SK-N-SH treated with all-trans-retinoic acid at 6 μM for 48 hours (cell line): Measurements from ENCODE around the gene RFFL.
A peak's percentile ranks its signal among the peaks of the same experiment; 100 is the strongest.

Source experiments
- ATAC-seq: fragments of 200-7000 bp; cut with Tn5 transposase; 3 replicates; pipeline ENCODE4 v1.9.1; 2020; ENCODE audit warnings: mild to moderate bottlenecking, moderate library complexity
- ARNTL ChIP-seq: fragments of 450-650 bp; formaldehyde crosslinking; IDR thresholded peaks from 2 replicates; pipeline ENCODE4 v1.5.0; 2020; ENCODE audit warnings: low read depth, mild to moderate bottlenecking, moderate library complexity, borderline replicate concordance
- BACH2 ChIP-seq: fragments of 250-450 bp; sonication (Bioruptor Pico); IDR thresholded peaks from 2 replicates; pipeline ENCODE4 v1.9.0; 2021; ENCODE audit warnings: mild to moderate bottlenecking, borderline replicate concordance
- CSDC2 ChIP-seq: fragments of 250-450 bp; sonication (Bioruptor Pico); IDR thresholded peaks from 2 replicates; pipeline ENCODE4 v1.5.0; 2020; ENCODE audit warnings: mild to moderate bottlenecking, moderate library complexity
- ESRRG ChIP-seq: fragments of 250-450 bp; sonication (Bioruptor Pico); IDR thresholded peaks from 2 replicates; pipeline ENCODE4 v1.6.1; 2021; ENCODE audit warnings: mild to moderate bottlenecking
- GLIS3 ChIP-seq: fragments of 250-450 bp; sonication (Bioruptor Pico); IDR thresholded peaks from 2 replicates; pipeline ENCODE4 v1.5.0; 2020; ENCODE audit warnings: mild to moderate bottlenecking, moderate library complexity
- OSR1 ChIP-seq: fragments of 250-450 bp; sonication (Bioruptor Pico); IDR thresholded peaks from 2 replicates; pipeline ENCODE4 v1.8.0; 2022; ENCODE audit warnings: moderate library complexity, mild to moderate bottlenecking, inconsistent platforms
- PPARA ChIP-seq: fragments of 250-450 bp; sonication (Bioruptor Pico); IDR thresholded peaks from 2 replicates; pipeline ENCODE4 v1.5.0; 2020; ENCODE audit warnings: mild to moderate bottlenecking, borderline replicate concordance
- SNAI2 ChIP-seq: fragments of 250-450 bp; sonication (Bioruptor Pico); IDR thresholded peaks from 2 replicates; pipeline ENCODE4 v1.5.0; 2020; ENCODE audit warnings: mild to moderate bottlenecking, moderate library complexity
- TCF4 ChIP-seq: fragments of 250-450 bp; sonication (Bioruptor Pico); IDR thresholded peaks from 2 replicates; pipeline ENCODE4 v1.8.0; 2021; ENCODE audit warnings: mild to moderate bottlenecking, moderate library complexity, borderline replicate concordance
- TOX ChIP-seq: fragments of 250-450 bp; sonication (Bioruptor Pico); IDR thresholded peaks from 2 replicates; pipeline ENCODE4 v1.8.0; 2021; ENCODE audit warnings: mild to moderate bottlenecking, moderate library complexity, borderline replicate concordance
- ZC3H10 ChIP-seq: fragments of 250-450 bp; sonication (Bioruptor Pico); IDR thresholded peaks from 2 replicates; pipeline ENCODE4 v1.5.1; 2021; ENCODE audit warnings: mild to moderate bottlenecking, moderate library complexity
- ZFP3 ChIP-seq: fragments of 250-450 bp; sonication (Bioruptor Pico); IDR thresholded peaks from 2 replicates; pipeline ENCODE4 v1.5.0; 2020; ENCODE audit warnings: mild to moderate bottlenecking, moderate library complexity
- ZFP30 ChIP-seq: fragments of 450-650 bp; formaldehyde crosslinking; IDR thresholded peaks from 2 replicates; pipeline ENCODE4 v1.5.0; 2022; ENCODE audit warnings: mild to moderate bottlenecking, moderate library complexity
- ZNF565 ChIP-seq: fragments of 450-650 bp; formaldehyde crosslinking; conservative IDR thresholded peaks from 2 replicates; pipeline ENCODE4 v1.5.0; 2020; ENCODE audit warnings: low read depth, mild to moderate bottlenecking, moderate library complexity
- ZNF70 ChIP-seq: fragments of 450-650 bp; formaldehyde crosslinking; IDR thresholded peaks from 2 replicates; pipeline ENCODE4 v1.5.0; 2020; ENCODE audit warnings: mild to moderate bottlenecking, moderate library complexity
- TF ChIP-seq, protein P1 (sequence below): fragments of 250-450 bp; sonication (Bioruptor Pico); IDR thresholded peaks from 2 replicates; pipeline ENCODE4 v1.5.0; 2020; ENCODE audit warnings: mild to moderate bottlenecking, moderate library complexity
- TF ChIP-seq, protein P2 (sequence below): fragments of 250-450 bp; sonication (Bioruptor Pico); IDR thresholded peaks from 2 replicates; pipeline ENCODE4 v1.8.0; 2021; ENCODE audit warnings: low read depth, mild to moderate bottlenecking, moderate library complexity, borderline replicate concordance
- TF ChIP-seq, protein P3 (sequence below): fragments of 250-450 bp; sonication (Bioruptor Pico); IDR thresholded peaks from 2 replicates; pipeline ENCODE4 v1.5.1; 2021; ENCODE audit warnings: mild to moderate bottlenecking, moderate library complexity

Gene RFFL

DNA sequence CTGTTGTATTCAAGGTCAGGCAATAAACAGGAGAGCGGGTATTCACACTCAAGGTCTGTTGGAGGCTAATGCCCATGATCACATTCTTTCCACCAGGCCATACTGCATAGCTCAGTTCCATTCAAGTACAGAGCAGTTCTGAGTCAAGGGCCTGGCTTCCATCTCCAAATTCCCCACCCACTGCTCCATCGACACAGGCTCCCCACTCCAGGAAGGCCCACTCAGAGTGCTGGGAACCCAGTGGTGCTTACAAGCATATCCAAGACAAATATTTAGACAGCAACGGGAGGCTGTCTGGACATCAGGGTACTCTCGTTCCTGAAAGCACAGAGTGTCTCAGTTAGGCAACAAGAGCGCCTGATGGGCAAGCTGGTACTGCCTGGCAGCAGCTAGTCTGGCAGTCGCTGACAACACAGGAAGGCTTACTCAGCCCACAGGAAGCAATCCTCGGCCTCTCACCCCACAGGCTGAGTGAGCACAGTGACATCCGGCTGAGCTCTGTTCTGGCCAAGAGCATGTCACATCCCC is 40.9 kb downstream of the RFFL start:
- peak; percentile 97 for ATAC-seq
- TF ChIP-seq BACH2 (CRISPR knock-in tag) (no peak), CSDC2 (CRISPR knock-in tag) (peak; percentile 73; the same call in 1 of the 2 replicates), ZFP3 (CRISPR knock-in tag) (0 out of 2 replicates have a peak, but pooled peaks have one; percentile 57), ESRRG (CRISPR knock-in tag) (no peak)
- TF ChIP-seq, all 23 proteins: peak for 2

DNA sequence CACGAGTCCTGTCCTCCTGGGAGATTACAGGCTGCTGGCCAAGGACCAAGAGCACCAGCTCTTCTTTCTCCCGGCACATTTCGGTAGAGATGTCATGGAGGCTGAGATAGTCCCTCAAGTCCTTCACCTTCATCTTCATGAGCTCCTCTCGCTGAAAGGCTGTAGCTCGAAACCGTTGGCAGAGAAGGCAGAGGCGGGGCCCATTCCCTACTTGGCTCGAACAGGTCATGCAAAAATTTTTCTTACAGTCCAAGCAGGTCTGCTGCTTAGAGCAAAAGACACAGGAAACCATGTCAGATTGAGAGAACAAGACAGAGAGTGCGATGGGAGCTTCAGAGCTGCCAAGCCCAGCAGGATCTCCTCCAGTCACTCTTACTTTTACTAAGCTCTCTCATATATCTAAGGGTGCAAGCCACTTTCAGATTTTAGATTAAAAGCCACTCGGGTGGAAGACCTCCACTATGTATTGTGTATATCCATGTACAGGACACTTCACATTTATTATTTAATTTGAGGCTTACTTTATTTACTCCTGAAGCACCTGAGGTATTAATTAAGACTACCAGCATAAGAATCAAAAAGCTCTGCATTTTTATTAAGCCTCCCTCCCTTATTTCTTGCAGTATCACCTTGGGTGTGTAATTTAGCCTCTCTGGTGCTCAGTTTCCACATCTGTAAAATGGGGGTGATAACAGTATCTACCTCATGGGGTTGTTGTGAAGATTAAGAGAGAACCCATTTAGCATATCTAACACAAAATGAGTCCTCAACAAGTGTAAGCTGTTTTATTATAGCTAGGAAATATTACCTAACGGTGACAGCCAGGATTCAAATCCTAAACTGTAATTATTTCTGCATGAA is 41.8 kb downstream of the RFFL start:
- ATAC-seq = no peak

DNA sequence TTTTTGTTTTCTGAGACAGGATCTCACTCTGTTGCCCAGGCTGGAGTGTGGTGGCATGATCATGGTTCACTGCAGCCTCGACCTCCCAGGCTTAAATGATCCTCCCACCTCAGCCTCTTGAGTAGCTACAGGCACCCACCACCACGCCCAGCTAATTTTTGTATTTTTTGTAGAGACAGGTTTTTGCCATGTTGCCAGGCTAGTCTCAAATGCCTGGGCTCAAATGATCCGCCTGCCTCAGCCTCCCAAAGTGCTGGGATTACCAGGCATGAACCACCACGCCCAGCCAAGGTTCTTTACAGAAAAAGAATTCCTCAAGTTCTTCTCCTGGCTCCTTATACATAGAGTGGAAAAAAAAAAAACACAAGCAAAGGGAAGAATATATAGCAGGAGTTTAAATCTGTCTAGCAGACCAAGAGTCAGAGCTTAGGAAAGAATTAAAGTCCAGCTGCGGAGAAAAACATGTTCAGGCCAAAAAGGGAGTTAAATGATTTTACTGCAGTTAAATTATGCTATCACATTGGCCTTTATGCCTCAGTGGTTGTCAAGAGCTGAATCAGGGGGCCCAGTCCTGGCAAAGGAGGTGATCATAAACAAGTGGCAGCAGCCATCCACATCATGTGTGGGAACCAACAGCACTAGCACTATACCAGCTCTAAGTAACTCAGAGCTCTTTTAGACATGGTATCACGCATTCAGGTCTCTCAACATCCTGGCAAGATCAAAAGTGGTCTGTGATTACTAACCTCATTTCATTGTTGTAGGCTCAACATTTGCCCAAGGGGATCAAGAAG is 43.9 kb downstream of the RFFL start:
- TF ChIP-seq ESRRG (CRISPR knock-in tag) = no peak
- no peak for ATAC-seq

More for the DNA sequence above, 41.8 kb downstream of the RFFL start:
- TF ChIP-seq PPARA (CRISPR knock-in tag) (no peak), SNAI2 (no peak), ZFP30 (CRISPR knock-in tag) (no peak), GLIS3 (CRISPR knock-in tag) (no peak)
- TF ChIP-seq, protein P1, sequence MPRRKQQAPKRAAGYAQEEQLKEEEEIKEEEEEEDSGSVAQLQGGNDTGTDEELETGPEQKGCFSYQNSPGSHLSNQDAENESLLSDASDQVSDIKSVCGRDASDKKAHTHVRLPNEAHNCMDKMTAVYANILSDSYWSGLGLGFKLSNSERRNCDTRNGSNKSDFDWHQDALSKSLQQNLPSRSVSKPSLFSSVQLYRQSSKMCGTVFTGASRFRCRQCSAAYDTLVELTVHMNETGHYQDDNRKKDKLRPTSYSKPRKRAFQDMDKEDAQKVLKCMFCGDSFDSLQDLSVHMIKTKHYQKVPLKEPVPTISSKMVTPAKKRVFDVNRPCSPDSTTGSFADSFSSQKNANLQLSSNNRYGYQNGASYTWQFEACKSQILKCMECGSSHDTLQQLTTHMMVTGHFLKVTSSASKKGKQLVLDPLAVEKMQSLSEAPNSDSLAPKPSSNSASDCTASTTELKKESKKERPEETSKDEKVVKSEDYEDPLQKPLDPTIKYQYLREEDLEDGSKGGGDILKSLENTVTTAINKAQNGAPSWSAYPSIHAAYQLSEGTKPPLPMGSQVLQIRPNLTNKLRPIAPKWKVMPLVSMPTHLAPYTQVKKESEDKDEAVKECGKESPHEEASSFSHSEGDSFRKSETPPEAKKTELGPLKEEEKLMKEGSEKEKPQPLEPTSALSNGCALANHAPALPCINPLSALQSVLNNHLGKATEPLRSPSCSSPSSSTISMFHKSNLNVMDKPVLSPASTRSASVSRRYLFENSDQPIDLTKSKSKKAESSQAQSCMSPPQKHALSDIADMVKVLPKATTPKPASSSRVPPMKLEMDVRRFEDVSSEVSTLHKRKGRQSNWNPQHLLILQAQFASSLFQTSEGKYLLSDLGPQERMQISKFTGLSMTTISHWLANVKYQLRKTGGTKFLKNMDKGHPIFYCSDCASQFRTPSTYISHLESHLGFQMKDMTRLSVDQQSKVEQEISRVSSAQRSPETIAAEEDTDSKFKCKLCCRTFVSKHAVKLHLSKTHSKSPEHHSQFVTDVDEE = no peak

DNA sequence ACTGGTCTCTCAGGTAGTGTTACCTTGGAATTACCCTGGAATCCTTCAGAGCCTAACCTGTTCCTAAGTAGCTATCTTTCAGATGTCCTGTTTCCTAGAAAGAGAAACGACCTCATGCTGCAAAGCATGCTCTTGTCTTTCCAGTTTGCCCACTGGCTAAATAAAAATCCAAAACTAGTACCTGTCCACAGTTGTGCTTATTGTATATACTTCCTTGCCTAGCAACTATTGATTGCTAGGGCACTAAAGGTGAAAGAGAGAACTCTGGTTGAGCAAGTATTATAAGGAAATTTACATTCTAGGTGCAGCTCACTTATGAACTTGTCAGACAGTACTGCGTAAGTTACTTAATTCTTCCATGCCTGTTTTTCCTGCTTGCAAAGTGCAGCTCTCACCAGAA is 44.7 kb downstream of the RFFL start:
- TF ChIP-seq BACH2 (CRISPR knock-in tag) (no peak), ESRRG (CRISPR knock-in tag) (no peak), GLIS3 (CRISPR knock-in tag) (no peak), ZC3H10 (CRISPR knock-in tag) (no peak), OSR1 (CRISPR knock-in tag) (no peak), ZNF565 (no peak), SNAI2 (no peak), PPARA (CRISPR knock-in tag) (no peak), TOX (CRISPR knock-in tag) (no peak), ZNF70 (CRISPR knock-in tag) (no peak), ZFP3 (CRISPR knock-in tag) (no peak), CSDC2 (CRISPR knock-in tag) (no peak), ARNTL (no peak)
- TF ChIP-seq, protein P2, sequence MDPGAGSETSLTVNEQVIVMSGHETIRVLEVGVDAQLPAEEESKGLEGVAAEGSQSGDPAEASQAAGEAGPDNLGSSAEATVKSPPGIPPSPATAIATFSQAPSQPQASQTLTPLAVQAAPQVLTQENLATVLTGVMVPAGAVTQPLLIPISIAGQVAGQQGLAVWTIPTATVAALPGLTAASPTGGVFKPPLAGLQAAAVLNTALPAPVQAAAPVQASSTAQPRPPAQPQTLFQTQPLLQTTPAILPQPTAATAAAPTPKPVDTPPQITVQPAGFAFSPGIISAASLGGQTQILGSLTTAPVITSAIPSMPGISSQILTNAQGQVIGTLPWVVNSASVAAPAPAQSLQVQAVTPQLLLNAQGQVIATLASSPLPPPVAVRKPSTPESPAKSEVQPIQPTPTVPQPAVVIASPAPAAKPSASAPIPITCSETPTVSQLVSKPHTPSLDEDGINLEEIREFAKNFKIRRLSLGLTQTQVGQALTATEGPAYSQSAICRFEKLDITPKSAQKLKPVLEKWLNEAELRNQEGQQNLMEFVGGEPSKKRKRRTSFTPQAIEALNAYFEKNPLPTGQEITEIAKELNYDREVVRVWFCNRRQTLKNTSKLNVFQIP = no peak
- TF ChIP-seq, protein P3, sequence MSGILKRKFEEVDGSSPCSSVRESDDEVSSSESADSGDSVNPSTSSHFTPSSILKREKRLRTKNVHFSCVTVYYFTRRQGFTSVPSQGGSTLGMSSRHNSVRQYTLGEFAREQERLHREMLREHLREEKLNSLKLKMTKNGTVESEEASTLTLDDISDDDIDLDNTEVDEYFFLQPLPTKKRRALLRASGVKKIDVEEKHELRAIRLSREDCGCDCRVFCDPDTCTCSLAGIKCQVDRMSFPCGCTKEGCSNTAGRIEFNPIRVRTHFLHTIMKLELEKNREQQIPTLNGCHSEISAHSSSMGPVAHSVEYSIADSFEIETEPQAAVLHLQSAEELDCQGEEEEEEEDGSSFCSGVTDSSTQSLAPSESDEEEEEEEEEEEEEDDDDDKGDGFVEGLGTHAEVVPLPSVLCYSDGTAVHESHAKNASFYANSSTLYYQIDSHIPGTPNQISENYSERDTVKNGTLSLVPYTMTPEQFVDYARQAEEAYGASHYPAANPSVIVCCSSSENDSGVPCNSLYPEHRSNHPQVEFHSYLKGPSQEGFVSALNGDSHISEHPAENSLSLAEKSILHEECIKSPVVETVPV (CRISPR knock-in tag) = no peak
- TF ChIP-seq, all 23 proteins: peak for 0
- no peak for ATAC-seq

DNA sequence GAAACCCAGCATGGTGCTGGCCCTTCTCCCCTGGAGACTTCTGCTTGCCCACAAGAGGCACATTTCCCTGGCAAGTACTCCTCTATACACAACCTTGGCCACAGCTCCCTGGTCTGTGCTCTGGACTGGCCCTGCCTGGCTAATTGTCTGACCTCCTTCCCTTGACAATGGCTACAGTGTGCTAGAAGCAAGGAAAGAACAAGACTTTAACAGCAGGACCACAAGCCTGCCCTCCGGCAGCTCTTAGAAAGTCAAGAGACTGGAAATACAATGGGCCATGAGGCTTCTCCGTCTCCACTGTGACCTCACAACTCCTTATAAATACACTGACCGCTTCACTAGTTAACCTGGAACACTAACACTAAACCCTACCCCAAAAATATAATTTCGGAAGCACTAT is 46.5 kb downstream of the RFFL start:
- no peak for ATAC-seq

More for the DNA sequence above, 46.5 kb downstream of the RFFL start:
- TF ChIP-seq, protein P2 = no peak
- no peak for TF ChIP-seq ARNTL
- TF ChIP-seq TCF4 (CRISPR knock-in tag) = no peak
